Breast epithelium (tissue), 4 donors: ENCODE results near the gene SLC38A9. TPM values are rescaled to one million over a fixed set of nuclear protein-coding genes. Genes with fewer than 3 reads are reported as not detected.
A peak's percentile ranks its signal among the peaks of the same experiment; 100 is the strongest.

ENCODE experiments used
- DNase-seq, 2 donors: peaks; one replicate each; pipeline ENCODE4 v3.0.0-alpha.2; 2019; ENCODE audit warnings: low spot score in 2 of 2
- H3K27ac ChIP-seq, 2 donors: fragments of 200-600 bp; sonication (generic) in 1 of 2; one replicate each; pipeline ENCODE4 v1.5.1; 2016 to 2019; ENCODE audit warnings: mild to moderate bottlenecking in 1 of 2
- H3K27me3 ChIP-seq, 2 donors: fragments of 200-600 bp; sonication (generic) in 1 of 2; one replicate each; pipeline versions ENCODE4 v1.5.1 to v1.6.0; 2017 to 2019; ENCODE audit warnings: control low read depth in 1 of 2, mild to moderate bottlenecking in 1 of 2
- H3K36me3 ChIP-seq: fragments of 200-600 bp; one replicate; pipeline ENCODE4 v1.5.1; 2019
- H3K4me1 ChIP-seq, 2 donors: fragments of 200-600 bp; sonication (generic); one replicate each; pipeline ENCODE4 v1.5.1; 2016 to 2019; ENCODE audit warnings: control low read depth in 1 of 2
- H3K4me3 ChIP-seq, 3 donors: fragments of 200-600 bp; sonication (generic); 1 replicate in 2 of 3; 2 replicates in 1 of 3; pipeline ENCODE4 v1.5.1; 2016 to 2019; ENCODE audit warnings: mild to moderate bottlenecking in 3 of 3, moderate library complexity in 2 of 3
- H3K9me3 ChIP-seq, 2 donors: fragments of 200-600 bp; sonication (generic) in 1 of 2; one replicate each; pipeline ENCODE4 v1.5.1; 2016 to 2019; ENCODE audit warnings: control low read depth in 1 of 2
- POLR2A ChIP-seq: fragments of 450-650 bp; IDR thresholded peaks from one replicate; pipeline ENCODE4 v1.6.1; 2016; ENCODE audit warnings: antibody characterized with exemption, mild to moderate bottlenecking, moderate library complexity
- POLR2AphosphoS5 ChIP-seq, 3 donors: sonication (generic); formaldehyde crosslinking; IDR thresholded peaks; one replicate each; pipeline ENCODE4 v1.6.1; 2017; ENCODE audit warnings: antibody characterized with exemption in 3 of 3
- intact Hi-C: fragments of 100-400 bp; cut with DNase I; formaldehyde crosslinking; loops from one replicate; pipeline ENCODE4 v1.15.1; 2023; ENCODE audit warnings: low total_unique reads
- total RNA-seq, 3 donors: library from RNA; depleted of rRNA; stranded (reverse); fragments of >200 nt; gene quantifications; one replicate each; pipeline ENCODE4 v1.1.0, GENCODE V29; 2016
- TF ChIP-seq, protein P1 (sequence below), 3 donors: fragments of 450-650 bp; IDR thresholded peaks; one replicate each; pipeline ENCODE4 v1.5.1; 2016 to 2017; ENCODE audit warnings: antibody characterized with exemption in 3 of 3, mild to moderate bottlenecking in 3 of 3, moderate library complexity in 3 of 3

The SLC38A9 gene
- total RNA-seq, 3 donors from 2014 or later, result 25.2 to 35.1 (median 28.6) TPM

GRCh38 chr5:55620009-55620765, 91.9 kb downstream of the SLC38A9 start:
- Histone ChIP-seq H3K4me1 (peaks cover 0 to 5% of the 10 kb centered on the region in 2 donors), H3K27me3 (no peaks in the 10 kb centered on the region), H3K9me3 (no peaks in the 10 kb centered on the region), H3K4me3 (no peak overlapping the region), H3K36me3 (no peaks in the 10 kb centered on the region), H3K27ac (no peak overlapping the region)
- intact Hi-C loops, result no loop called here
- no peak for DNase-seq
- TF ChIP-seq POLR2AphosphoS5 (IDR thresholded peaks at IDR 0.05) (no peak), POLR2A (no peak)
- TF ChIP-seq, protein P1, sequence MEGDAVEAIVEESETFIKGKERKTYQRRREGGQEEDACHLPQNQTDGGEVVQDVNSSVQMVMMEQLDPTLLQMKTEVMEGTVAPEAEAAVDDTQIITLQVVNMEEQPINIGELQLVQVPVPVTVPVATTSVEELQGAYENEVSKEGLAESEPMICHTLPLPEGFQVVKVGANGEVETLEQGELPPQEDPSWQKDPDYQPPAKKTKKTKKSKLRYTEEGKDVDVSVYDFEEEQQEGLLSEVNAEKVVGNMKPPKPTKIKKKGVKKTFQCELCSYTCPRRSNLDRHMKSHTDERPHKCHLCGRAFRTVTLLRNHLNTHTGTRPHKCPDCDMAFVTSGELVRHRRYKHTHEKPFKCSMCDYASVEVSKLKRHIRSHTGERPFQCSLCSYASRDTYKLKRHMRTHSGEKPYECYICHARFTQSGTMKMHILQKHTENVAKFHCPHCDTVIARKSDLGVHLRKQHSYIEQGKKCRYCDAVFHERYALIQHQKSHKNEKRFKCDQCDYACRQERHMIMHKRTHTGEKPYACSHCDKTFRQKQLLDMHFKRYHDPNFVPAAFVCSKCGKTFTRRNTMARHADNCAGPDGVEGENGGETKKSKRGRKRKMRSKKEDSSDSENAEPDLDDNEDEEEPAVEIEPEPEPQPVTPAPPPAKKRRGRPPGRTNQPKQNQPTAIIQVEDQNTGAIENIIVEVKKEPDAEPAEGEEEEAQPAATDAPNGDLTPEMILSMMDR (IDR thresholded peaks at IDR 0.05), result no peak

DNA sequence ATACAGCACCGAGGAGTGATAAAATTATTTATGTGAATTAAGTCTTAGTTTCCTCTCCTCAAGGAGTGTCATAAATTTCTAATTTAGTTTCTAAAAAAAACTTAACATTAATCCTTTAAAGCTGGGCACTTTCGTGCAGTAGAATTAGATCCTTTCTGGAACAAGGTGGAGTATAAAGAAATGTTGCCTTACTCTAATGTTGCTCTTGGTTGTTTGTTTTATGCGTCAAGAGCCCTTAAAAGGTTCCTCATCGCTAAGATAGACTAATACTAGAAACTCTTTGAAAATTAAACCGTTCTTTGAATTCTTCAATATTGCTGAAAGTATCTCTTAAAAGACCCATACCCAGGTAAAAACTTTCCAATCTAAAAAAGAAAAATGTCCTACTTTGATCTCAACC, 93.8 kb downstream of the SLC38A9 start:
- DNase-seq, result no peak
- intact Hi-C loops, result no loop called here
- Histone ChIP-seq H3K27ac (no peak overlapping the region), H3K4me1 (peaks cover 0 to 5% of the 10 kb centered on the region in 2 donors), H3K27me3 (no peaks in the 10 kb centered on the region), H3K36me3 (no peaks in the 10 kb centered on the region), H3K9me3 (no peaks in the 10 kb centered on the region), H3K4me3 (no peak overlapping the region)
- TF ChIP-seq POLR2A (no peak), POLR2AphosphoS5 (IDR thresholded peaks at IDR 0.05) (no peak)
- TF ChIP-seq, protein P1 (IDR thresholded peaks at IDR 0.05), result no peak

DNA sequence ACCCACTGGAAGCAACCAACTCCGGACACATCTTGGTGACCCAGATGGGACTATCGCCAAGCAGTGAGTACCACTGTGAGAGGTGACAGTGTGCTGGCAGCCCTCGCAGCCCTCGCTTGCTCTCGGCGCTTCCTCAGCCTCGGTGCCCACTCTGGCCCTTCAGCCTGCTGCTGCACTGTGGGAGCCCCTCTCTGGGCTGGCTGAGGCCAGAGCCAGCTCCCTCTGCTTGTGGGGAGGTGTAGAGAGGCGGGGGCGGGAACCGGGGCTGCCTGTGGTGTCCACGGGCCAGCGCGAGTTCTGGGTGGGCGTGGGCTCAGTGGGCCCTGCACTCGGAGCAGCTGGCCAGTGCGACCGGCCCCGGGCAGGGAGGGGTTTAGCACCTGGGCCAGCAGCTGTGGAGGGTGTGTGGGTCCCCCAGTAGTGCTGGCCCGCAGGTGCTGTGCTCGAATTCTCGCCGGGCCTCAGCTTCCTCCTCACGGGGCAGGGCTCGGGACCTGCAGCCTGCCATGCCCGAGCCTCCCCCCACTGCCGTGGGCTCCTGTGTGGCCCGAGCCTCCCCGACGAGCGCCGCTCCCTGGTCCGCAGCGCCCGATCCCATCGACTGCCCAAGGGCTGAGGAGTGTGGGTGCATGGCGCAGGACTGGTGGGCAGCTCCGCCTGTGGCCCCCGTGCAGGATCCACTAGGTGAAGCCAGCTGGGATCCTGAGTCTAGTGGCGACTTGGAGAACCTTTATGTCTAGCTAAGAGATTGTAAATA, 98.8 kb downstream of the SLC38A9 start:
- Histone ChIP-seq H3K36me3 (no peaks in the 10 kb centered on the region), H3K27ac (no peak overlapping the region), H3K27me3 (no peaks in the 10 kb centered on the region), H3K9me3 (no peaks in the 10 kb centered on the region), H3K4me3 (no peak overlapping the region), H3K4me1 (no peaks in the 10 kb centered on the region)
- DNase-seq, result no peak
- TF ChIP-seq POLR2A, result no peak
- TF ChIP-seq, protein P1 (IDR thresholded peaks at IDR 0.05), result no peak
- no peak for TF ChIP-seq POLR2AphosphoS5 (IDR thresholded peaks at IDR 0.05)
- intact Hi-C loops, result no loop called here

DNA sequence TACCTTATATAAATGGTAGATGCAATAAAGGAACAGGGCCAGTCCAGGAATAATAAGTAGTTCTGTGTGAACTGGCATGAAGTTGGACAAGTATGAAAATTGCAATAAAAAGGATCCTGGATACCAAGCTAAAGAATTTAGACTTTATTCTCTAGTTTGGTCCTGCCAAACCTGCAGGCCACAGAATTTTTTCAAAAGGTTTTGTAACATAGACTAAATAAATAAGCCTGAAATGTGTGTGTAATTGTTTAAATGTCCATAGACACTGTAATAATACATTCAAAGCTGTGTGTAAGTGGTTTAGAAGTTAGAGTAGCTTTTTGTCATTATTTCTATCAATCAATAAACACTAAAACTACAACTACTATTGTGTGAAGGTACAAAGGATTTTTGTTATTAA, 101.6 kb downstream of the SLC38A9 start:
- no peaks in the 10 kb centered on the region for H3K27me3 ChIP-seq
- TF ChIP-seq, protein P1 (IDR thresholded peaks at IDR 0.05), result no peak
- TF ChIP-seq POLR2A (no peak), POLR2AphosphoS5 (IDR thresholded peaks at IDR 0.05) (no peak)
- H3K27ac ChIP-seq, result peak overlapping the region; percentile 58 to 63
- no peak for DNase-seq
- H3K4me3 ChIP-seq, result no peak overlapping the region
- no peaks in the 10 kb centered on the region for H3K4me1 ChIP-seq
- no peaks in the 10 kb centered on the region for H3K9me3 ChIP-seq
- intact Hi-C loops, result no loop called here
- H3K36me3 ChIP-seq, result no peaks in the 10 kb centered on the region

DNA sequence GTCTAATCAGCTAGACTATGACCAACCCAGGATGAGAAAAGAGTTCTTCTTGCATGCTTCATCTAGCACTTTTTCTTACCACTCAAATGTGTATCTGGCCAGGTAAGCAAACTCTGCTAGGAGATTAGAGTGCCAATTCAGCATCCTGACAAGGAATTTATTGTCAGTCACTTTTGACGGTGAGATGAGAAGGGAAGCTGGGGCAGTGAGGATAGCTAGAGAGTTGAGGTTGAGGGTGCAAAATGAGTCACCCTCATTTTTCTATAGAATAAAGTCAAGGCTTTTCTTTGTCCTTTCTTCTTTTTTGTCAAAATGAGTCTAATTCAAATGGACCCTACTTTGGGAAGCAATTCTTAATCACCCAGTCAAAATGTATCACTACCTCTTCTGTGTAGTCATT, 102.7 kb downstream of the SLC38A9 start:
- Histone ChIP-seq H3K27me3 (no peaks in the 10 kb centered on the region), H3K36me3 (no peaks in the 10 kb centered on the region), H3K4me3 (no peak overlapping the region), H3K4me1 (no peaks in the 10 kb centered on the region), H3K9me3 (no peaks in the 10 kb centered on the region), H3K27ac (peak overlapping the region; percentile 32 to 58)
- intact Hi-C loops, result no loop called here
- no peak for DNase-seq
- no peak for TF ChIP-seq POLR2AphosphoS5 (IDR thresholded peaks at IDR 0.05)
- TF ChIP-seq, protein P1 (IDR thresholded peaks at IDR 0.05), result no peak
- TF ChIP-seq POLR2A, result no peak
